Measurements from ENCODE around the gene LIMK2.
"Not testable (repeated sequence)": the region's sequence is repeated elsewhere in the genome, so short reads cannot be mapped to it uniquely, and the experiment has no call there.

The LIMK2 gene

DNA sequence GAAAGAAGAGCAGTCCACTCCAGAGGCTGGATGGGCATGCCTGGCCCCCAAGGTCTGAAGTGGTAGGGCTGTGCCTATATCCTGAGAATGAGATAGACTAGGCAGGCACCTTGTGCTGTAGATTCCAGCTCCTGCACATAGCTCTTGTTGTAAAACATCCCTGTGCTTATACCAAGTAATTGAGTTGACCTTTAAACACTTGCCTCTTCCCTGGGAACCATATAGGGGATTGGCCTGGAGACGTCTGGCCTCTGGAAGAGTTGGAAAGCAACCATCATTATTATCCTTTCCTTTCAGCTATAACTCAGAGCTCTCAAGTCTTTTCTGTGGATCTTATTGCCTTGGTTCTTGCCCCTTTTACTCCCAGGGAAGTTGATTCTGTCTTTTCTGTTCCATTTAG lies 15.1 kb downstream of the LIMK2 start:
- no peak overlapping the region for H3K4me3 ChIP-seq (replicated peaks in 1 of 2; ENCODE audit: low read depth in 2 of 2, low read length in 2 of 2)
- no peak for TF ChIP-seq CTCF (IDR thresholded peaks at IDR 0.05; ENCODE audit: low read depth, low read length)
- no peak for DNase-seq (ENCODE audit: low read depth in 2 of 2)

DNA sequence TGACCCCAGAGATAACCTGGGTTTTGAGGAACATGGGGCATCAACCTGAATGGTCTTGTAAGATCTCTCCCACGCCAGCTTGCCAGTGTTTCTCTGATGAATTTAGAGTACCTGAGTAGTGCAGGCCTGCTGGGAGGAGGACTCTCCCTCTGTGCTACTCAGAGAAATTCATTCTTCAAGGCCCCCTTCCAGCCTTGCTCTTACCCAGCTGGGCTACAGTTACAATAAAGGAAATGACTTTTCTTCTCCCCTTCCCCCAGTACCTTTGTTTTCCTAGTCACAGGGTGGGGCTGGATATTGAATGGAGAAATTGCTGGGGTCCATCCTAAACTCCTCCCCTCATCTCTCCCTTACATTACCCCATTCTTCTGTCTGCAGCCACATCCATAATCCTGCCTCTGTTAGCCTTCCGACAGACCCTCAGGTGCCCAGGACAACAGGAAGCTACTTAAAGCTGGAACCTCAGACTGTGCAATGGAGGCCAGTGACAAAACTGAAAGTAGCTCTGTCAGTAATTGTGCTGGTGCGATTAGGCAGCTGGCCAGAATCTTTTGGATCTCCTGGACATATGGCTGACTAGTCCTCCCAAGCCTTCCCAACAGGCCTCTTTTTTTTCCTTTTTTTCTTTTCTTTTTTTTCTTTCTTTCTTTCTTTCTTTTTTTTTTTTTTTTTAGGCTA lies 17.4 kb downstream of the LIMK2 start:
- TF ChIP-seq CTCF (IDR thresholded peaks at IDR 0.05; ENCODE audit: low read depth, low read length), result no peak
- H3K4me3 ChIP-seq (replicated peaks in 1 of 2; ENCODE audit: low read depth in 2 of 2, low read length in 2 of 2), result no peak overlapping the region
- peak; percentile 65 for DNase-seq (ENCODE audit: low read depth in 2 of 2)

GRCh38 chr22:31230155-31230870 lies 18.2 kb downstream of the LIMK2 start:
- TF ChIP-seq CTCF (IDR thresholded peaks at IDR 0.05; ENCODE audit: low read depth, low read length), result no peak
- DNase-seq (ENCODE audit: low read depth in 2 of 2), result peak; percentile 56 to 67
- no peak overlapping the region for H3K4me3 ChIP-seq (replicated peaks in 1 of 2; ENCODE audit: low read depth in 2 of 2, low read length in 2 of 2)

DNA sequence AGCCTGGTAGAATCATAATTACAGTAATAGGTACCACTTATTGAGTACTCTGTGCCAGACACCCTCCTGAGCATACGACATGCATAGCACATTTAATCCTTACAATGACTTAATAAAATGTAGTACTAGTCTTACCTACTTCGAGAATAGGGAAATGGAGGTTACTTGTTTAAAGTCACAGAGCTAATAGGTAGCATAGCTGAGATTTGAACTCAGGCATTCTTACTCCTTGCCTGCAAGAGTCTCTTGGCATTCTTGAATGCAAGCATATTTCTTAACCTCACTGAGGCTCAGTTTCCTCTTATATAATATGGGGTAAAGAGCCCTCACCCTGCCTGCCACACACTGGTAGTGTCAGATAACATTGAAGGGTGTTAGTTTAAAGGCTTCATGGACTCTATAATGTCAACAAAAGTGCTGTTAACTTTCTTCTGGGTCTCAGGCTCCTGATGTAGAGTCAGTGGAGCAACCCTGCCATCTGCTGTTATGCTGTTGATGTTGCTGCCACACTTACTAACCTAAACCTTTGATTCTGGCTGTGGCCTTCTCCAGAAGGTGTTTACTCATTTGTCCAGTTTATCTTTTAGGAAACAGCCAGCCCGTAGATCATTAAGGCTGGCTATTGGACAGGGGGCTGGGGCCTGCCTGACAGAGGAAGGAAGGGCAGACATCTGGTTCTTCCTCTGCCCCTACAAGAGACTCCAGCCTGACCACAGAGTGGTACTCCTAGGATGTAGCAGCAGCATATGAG lies 18.9 kb downstream of the LIMK2 start:
- H3K4me3 ChIP-seq (replicated peaks in 1 of 2; ENCODE audit: low read depth in 2 of 2, low read length in 2 of 2), result no peak overlapping the region
- peak; percentile 75 to 84 for DNase-seq (ENCODE audit: low read depth in 2 of 2)
- peak; percentile 76 for TF ChIP-seq CTCF (IDR thresholded peaks at IDR 0.05; ENCODE audit: low read depth, low read length)

- H3K4me3 ChIP-seq (replicated peaks in 1 of 2; ENCODE audit: low read depth in 2 of 2, low read length in 2 of 2), result no peak overlapping the region
- TF ChIP-seq CTCF (IDR thresholded peaks at IDR 0.05; ENCODE audit: low read depth, low read length), result no peak
- DNase-seq (ENCODE audit: low read depth in 2 of 2), result no peak
Observed at GRCh38 chr22:31233001-31233400, 20.9 kb downstream of the LIMK2 start.

DNA sequence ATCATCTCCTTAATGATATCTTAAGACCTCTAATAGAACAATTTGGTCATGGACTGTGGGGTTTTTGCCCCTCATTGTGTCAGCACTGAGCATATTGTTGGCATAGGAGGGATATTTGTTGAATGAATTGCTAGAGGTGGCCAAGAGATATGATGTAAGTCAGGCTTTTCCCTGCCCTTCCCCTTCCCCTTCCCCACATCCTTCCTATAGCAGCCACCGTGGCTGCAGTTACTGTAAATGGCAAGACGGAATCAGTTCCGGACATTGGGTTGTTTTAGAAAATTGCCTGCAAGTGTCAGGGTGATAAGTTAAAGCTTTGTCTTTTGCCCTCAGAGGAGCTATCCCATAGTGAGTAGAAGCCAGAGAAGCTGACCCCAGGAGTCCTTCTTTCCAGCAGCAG lies 23.0 kb downstream of the LIMK2 start:
- H3K4me3 ChIP-seq (replicated peaks in 1 of 2; ENCODE audit: low read depth in 2 of 2, low read length in 2 of 2), result no peak overlapping the region
- DNase-seq (ENCODE audit: low read depth in 2 of 2), result peak; percentile 73 to 76
- TF ChIP-seq CTCF (IDR thresholded peaks at IDR 0.05; ENCODE audit: low read depth, low read length), result no peak

DNA sequence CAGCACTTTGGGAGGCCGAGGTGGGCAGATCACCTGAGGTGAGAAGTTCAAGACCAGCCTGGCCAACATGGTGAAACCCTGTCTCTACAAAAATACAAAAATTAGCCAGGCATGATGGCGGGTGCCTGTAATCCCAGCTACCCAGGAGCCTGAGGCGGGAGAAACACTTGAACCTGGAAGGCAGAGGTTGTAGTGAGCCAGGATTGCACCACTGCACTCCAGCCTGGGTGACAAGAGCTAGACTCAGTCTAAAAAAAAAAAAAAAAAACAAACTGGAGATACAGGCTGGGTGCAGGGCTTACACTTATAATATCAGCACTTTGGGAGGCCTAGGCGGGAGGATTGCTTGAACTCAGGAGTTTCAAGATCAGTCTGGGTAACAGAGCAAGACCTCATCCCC lies 23.9 kb downstream of the LIMK2 start:
- not testable (repeated sequence) for H3K4me3 ChIP-seq (replicated peaks in 1 of 2; ENCODE audit: low read depth in 2 of 2, low read length in 2 of 2); DNase-seq (ENCODE audit: low read depth in 2 of 2)
